ENCODE measurements around the gene PISD. TPM values are rescaled to one million over a fixed set of nuclear protein-coding genes. Genes with fewer than 3 reads are reported as not detected.

Gene PISD
- total RNA-seq, 1 donor from 2014 or later, result 51.2 TPM

DNA sequence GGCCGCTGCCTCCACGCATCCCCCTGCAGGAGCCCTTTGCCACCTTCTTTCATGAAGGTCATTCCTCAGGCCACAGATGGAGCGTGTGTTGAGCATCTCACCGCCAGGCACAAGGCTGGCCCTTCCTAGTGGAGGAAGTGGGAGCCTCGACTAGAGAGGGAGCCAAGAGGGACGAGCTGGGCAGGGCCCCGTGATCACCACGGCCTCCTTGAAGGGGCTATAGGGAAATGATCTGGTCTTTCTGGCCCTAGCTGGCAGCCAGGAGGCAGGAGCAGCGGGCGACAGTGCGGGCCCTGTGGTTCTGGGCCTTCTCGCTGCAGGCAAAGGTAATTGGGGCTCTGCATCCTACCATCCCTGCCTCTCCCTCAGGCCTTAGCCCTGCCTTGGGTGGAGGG is 49.1 kb downstream of the PISD start:
- no peaks in the 10 kb centered on the region for H3K27me3 ChIP-seq
- H3K9me3 ChIP-seq, result no peaks in the 10 kb centered on the region
- H3K4me1 ChIP-seq, result peaks cover 32% of the 10 kb centered on the region
- peaks cover 11% of the 10 kb centered on the region for H3K36me3 ChIP-seq
- ATAC-seq (no peak), DNase-seq (no peak)
- no peak overlapping the region for H3K4me3 ChIP-seq
- H3K27ac ChIP-seq, result no peak overlapping the region
- TF ChIP-seq, protein P1, sequence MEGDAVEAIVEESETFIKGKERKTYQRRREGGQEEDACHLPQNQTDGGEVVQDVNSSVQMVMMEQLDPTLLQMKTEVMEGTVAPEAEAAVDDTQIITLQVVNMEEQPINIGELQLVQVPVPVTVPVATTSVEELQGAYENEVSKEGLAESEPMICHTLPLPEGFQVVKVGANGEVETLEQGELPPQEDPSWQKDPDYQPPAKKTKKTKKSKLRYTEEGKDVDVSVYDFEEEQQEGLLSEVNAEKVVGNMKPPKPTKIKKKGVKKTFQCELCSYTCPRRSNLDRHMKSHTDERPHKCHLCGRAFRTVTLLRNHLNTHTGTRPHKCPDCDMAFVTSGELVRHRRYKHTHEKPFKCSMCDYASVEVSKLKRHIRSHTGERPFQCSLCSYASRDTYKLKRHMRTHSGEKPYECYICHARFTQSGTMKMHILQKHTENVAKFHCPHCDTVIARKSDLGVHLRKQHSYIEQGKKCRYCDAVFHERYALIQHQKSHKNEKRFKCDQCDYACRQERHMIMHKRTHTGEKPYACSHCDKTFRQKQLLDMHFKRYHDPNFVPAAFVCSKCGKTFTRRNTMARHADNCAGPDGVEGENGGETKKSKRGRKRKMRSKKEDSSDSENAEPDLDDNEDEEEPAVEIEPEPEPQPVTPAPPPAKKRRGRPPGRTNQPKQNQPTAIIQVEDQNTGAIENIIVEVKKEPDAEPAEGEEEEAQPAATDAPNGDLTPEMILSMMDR (IDR thresholded peaks at IDR 0.05), result no peak
- intact Hi-C loops (cut with DNase I), result no loop called here

DNA sequence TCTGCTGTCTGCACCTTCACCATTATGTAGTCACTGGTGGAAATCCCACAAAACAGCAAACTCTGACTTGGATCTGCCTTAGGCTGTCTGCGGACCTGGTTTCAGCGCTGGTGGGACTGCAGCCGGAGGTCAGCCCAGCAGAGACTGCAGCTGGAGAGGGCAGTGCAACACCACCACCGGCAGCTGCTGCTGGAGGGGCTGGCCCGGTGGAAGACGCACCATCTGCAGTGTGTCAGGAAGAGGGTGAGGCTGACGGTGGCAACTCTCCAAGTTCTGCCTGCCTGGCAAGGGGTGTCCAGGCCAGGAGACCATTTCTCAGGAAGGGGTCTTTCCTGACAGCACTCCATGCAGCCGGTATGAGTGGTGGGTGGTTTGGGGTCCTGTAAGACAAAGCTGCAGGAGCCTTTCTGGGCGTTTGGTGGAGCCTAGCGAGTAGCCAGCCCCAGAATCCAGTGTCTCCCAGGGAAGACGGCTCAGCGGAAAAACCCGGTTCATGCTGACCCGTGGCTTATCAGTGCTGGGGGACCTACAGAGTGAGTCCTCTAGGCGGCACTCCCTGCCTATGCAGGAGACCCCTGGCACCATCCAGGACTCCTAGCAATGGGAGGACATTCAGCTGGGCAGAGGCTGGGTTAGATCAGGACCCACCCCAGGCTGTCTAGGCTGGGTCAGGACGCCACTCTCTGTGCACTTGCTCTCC is 50.8 kb downstream of the PISD start:
- DNase-seq, result no peak
- peak; percentile 45 for ATAC-seq
- no peak overlapping the region for H3K4me3 ChIP-seq
- no peaks in the 10 kb centered on the region for H3K9me3 ChIP-seq
- no peaks in the 10 kb centered on the region for H3K27me3 ChIP-seq
- peaks cover 24% of the 10 kb centered on the region for H3K4me1 ChIP-seq
- TF ChIP-seq, protein P1 (IDR thresholded peaks at IDR 0.05), result no peak
- H3K36me3 ChIP-seq, result no peaks in the 10 kb centered on the region
- intact Hi-C loops (cut with DNase I), result no loop called here
- peak overlapping the region; percentile 1 for H3K27ac ChIP-seq

DNA sequence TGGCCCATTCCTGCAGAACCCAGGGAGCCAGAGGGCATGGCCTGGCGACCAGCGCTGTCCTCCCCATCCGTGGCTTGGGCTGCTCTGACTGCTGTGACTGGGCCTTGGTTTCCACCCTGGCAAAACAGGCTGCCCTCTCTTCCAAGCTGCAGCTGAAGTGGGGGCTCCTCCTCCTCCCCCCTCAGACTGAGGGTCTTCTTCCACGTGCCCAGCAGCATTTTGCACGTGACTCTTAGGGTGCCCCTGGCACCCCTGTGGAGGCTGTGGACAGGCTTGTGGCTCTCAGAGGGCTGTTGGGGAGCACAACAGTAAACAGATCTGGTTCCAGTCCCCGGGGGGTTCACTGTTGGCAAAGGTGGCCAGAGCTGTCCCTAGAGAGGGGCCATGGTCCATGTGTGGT is 51.4 kb downstream of the PISD start:
- Histone ChIP-seq H3K36me3 (no peaks in the 10 kb centered on the region), H3K9me3 (no peaks in the 10 kb centered on the region), H3K4me3 (no peak overlapping the region), H3K27me3 (no peaks in the 10 kb centered on the region), H3K27ac (peak overlapping the region; percentile 1), H3K4me1 (peaks cover 18% of the 10 kb centered on the region)
- ATAC-seq (no peak), DNase-seq (no peak)
- TF ChIP-seq, protein P1 (IDR thresholded peaks at IDR 0.05), result no peak
- intact Hi-C loops (cut with DNase I), result no loop called here

DNA sequence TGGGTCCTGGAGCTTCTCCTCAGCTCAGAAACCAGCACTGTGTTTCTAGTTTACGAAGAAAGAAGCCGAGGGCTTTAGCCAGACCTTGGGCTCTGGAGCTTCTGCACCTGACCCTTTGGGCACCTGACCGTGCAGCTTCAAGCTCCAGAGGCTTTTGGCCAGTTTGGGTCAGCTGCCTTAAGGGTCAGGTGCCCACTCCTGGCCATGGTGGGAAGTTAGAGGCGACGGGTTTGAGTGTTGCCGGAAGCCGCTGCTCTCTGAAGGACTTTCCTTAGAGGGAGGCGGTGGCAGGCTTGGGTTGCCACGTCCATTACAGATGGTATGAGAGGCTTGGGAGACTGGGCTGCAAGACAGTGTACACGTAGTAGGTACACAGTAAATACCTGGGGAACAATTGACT is 52.3 kb downstream of the PISD start:
- intact Hi-C loops (cut with DNase I), result no loop called here
- Histone ChIP-seq H3K4me3 (no peak overlapping the region), H3K9me3 (no peaks in the 10 kb centered on the region), H3K27ac (no peak overlapping the region), H3K36me3 (no peaks in the 10 kb centered on the region), H3K27me3 (no peaks in the 10 kb centered on the region), H3K4me1 (peaks cover 9% of the 10 kb centered on the region)
- TF ChIP-seq, protein P1 (IDR thresholded peaks at IDR 0.05), result no peak
- no peak for ATAC-seq
- no peak for DNase-seq

DNA sequence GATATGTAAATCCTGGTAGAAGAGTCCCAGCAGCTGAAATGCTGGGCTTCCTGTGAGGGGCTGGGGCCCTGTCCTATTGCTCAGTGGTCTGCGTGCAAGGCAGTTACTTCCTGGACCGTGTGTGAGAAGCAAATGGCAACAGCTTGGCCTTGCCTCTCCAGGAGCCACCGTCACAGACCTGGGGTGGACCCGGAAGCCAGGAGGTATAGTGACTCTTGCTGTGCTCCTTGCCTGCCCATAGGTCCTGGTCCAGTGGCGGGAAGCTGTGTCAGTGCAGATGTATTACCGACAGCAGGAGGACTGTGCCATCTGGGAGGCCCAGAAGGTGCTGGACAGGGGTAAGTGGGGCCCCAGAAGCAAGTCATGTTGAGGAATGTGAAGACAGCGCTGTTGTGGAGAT is 54.3 kb downstream of the PISD start:
- DNase-seq (no peak), ATAC-seq (no peak)
- H3K4me3 ChIP-seq, result no peak overlapping the region
- intact Hi-C loops (cut with DNase I), result no loop called here
- H3K9me3 ChIP-seq, result no peaks in the 10 kb centered on the region
- TF ChIP-seq, protein P1 (IDR thresholded peaks at IDR 0.05), result no peak
- H3K36me3 ChIP-seq, result no peaks in the 10 kb centered on the region
- H3K27me3 ChIP-seq, result no peaks in the 10 kb centered on the region
- peaks cover 5% of the 10 kb centered on the region for H3K4me1 ChIP-seq
- H3K27ac ChIP-seq, result no peak overlapping the region
